H1 (cell line): ENCODE results near the gene SCP2. TPM values are rescaled to one million over a fixed set of nuclear protein-coding genes. Genes with fewer than 3 reads are reported as not detected.

Experiments used
- polyA plus RNA-seq, 7 experiments: library from polyadenylated mRNA; depleted of rRNA in 3 of 7; stranded (reverse) in 5 of 7; unstranded in 2 of 7; fragments of >200 nt in 5 of 7; fragments of 200-250 nt in 2 of 7; gene quantifications; 1 replicate in 5 of 7; 2 replicates in 1 of 7; 4 replicates in 1 of 7; pipeline versions ENCODE4 v1.2.1 to v1.2.3, GENCODE V29; 2011 to 2013; ENCODE audit warnings: missing spikeins in 2 of 7, mixed read lengths in 2 of 7
- total RNA-seq: library from RNA; stranded (reverse); fragmentation: NEBNext Ultra II Directional; extraction: Animal tissue kit (Norgen Biotek cat#: 25700); gene quantifications from 2 replicates; pipeline ENCODE4 v1.2.1, GENCODE V29; 2021
- TF ChIP-seq, protein P1 (sequence below): fragments of 300-600 bp; sonication (generic); IDR thresholded peaks from 2 replicates; pipeline ENCODE4 v1.7.1; 2012; ENCODE audit warnings: low read length, moderate library complexity, mild to moderate bottlenecking, inconsistent platforms; ENCODE audit not compliant: insufficient replicate concordance

The SCP2 gene
- total and polyA plus RNA-seq, 2 of the 8 experiments (the other 6 are each of a cell fraction or from before 2014, with no cell fraction given), result 20.9 to 54.3 TPM

DNA sequence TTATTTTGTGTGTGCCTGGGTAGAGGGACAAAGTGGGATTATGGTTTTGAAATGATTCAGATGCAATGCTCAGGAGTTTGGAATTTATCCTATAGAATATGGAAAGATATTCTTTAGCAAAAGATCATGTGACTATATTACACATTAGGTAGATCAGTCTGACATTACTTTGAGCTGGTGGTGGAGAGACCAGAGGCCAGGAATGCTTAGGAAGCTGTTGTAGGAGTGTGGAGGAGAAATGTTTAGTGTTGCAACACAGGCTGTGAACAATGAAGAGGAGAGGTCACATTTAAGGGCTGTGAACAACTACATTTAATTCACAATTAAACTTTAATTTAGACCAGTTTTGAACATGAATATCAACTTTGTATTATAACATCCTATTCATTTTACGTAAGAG, 89.6 kb downstream of the SCP2 start (continued):
- TF ChIP-seq, protein P1, sequence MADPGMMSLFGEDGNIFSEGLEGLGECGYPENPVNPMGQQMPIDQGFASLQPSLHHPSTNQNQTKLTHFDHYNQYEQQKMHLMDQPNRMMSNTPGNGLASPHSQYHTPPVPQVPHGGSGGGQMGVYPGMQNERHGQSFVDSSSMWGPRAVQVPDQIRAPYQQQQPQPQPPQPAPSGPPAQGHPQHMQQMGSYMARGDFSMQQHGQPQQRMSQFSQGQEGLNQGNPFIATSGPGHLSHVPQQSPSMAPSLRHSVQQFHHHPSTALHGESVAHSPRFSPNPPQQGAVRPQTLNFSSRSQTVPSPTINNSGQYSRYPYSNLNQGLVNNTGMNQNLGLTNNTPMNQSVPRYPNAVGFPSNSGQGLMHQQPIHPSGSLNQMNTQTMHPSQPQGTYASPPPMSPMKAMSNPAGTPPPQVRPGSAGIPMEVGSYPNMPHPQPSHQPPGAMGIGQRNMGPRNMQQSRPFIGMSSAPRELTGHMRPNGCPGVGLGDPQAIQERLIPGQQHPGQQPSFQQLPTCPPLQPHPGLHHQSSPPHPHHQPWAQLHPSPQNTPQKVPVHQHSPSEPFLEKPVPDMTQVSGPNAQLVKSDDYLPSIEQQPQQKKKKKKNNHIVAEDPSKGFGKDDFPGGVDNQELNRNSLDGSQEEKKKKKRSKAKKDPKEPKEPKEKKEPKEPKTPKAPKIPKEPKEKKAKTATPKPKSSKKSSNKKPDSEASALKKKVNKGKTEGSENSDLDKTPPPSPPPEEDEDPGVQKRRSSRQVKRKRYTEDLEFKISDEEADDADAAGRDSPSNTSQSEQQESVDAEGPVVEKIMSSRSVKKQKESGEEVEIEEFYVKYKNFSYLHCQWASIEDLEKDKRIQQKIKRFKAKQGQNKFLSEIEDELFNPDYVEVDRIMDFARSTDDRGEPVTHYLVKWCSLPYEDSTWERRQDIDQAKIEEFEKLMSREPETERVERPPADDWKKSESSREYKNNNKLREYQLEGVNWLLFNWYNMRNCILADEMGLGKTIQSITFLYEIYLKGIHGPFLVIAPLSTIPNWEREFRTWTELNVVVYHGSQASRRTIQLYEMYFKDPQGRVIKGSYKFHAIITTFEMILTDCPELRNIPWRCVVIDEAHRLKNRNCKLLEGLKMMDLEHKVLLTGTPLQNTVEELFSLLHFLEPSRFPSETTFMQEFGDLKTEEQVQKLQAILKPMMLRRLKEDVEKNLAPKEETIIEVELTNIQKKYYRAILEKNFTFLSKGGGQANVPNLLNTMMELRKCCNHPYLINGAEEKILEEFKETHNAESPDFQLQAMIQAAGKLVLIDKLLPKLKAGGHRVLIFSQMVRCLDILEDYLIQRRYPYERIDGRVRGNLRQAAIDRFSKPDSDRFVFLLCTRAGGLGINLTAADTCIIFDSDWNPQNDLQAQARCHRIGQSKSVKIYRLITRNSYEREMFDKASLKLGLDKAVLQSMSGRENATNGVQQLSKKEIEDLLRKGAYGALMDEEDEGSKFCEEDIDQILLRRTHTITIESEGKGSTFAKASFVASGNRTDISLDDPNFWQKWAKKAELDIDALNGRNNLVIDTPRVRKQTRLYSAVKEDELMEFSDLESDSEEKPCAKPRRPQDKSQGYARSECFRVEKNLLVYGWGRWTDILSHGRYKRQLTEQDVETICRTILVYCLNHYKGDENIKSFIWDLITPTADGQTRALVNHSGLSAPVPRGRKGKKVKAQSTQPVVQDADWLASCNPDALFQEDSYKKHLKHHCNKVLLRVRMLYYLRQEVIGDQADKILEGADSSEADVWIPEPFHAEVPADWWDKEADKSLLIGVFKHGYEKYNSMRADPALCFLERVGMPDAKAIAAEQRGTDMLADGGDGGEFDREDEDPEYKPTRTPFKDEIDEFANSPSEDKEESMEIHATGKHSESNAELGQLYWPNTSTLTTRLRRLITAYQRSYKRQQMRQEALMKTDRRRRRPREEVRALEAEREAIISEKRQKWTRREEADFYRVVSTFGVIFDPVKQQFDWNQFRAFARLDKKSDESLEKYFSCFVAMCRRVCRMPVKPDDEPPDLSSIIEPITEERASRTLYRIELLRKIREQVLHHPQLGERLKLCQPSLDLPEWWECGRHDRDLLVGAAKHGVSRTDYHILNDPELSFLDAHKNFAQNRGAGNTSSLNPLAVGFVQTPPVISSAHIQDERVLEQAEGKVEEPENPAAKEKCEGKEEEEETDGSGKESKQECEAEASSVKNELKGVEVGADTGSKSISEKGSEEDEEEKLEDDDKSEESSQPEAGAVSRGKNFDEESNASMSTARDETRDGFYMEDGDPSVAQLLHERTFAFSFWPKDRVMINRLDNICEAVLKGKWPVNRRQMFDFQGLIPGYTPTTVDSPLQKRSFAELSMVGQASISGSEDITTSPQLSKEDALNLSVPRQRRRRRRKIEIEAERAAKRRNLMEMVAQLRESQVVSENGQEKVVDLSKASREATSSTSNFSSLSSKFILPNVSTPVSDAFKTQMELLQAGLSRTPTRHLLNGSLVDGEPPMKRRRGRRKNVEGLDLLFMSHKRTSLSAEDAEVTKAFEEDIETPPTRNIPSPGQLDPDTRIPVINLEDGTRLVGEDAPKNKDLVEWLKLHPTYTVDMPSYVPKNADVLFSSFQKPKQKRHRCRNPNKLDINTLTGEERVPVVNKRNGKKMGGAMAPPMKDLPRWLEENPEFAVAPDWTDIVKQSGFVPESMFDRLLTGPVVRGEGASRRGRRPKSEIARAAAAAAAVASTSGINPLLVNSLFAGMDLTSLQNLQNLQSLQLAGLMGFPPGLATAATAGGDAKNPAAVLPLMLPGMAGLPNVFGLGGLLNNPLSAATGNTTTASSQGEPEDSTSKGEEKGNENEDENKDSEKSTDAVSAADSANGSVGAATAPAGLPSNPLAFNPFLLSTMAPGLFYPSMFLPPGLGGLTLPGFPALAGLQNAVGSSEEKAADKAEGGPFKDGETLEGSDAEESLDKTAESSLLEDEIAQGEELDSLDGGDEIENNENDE, result no peak
